Neuronal stem cell (in vitro differentiated cells): ENCODE measurements around the gene TLL2.

Experiments used
- DNase-seq: peaks from one replicate; pipeline ENCODE4 v3.0.0-alpha.2; 2013; ENCODE audit warnings: low spot score
- H2AFZ ChIP-seq: one replicate; pipeline ENCODE4 v1.6.1; 2013; ENCODE audit warnings: mild to moderate bottlenecking, low read length, inconsistent platforms
- H2AK5ac ChIP-seq: 2 replicates; pipeline ENCODE4 v1.6.1; 2013; ENCODE audit warnings: low read depth, mild to moderate bottlenecking, inconsistent platforms, low read length, moderate library complexity, mixed read lengths
- H2BK120ac ChIP-seq: 2 replicates; pipeline ENCODE4 v1.6.1; 2013; ENCODE audit warnings: low read depth, mild to moderate bottlenecking, inconsistent platforms, low read length, moderate library complexity, mixed read lengths
- H2BK12ac ChIP-seq: one replicate; pipeline ENCODE4 v1.6.1; 2013; ENCODE audit warnings: low read length, inconsistent platforms
- H2BK15ac ChIP-seq: 2 replicates; pipeline ENCODE4 v1.6.1; 2013; ENCODE audit warnings: mild to moderate bottlenecking, low read length, inconsistent platforms, mixed read lengths
- H2BK5ac ChIP-seq: one replicate; pipeline ENCODE4 v1.6.1; 2013; ENCODE audit warnings: inconsistent platforms, mild to moderate bottlenecking, low read length, moderate library complexity
- H3K14ac ChIP-seq: one replicate; pipeline ENCODE4 v1.6.1; 2013; ENCODE audit warnings: low read length, inconsistent platforms
- H3K18ac ChIP-seq: 2 replicates; pipeline ENCODE4 v1.6.1; 2013; ENCODE audit warnings: low read length, inconsistent platforms
- H3K23ac ChIP-seq: 2 replicates; pipeline ENCODE4 v1.6.1; 2013; ENCODE audit warnings: low read depth, mild to moderate bottlenecking, mixed read lengths, low read length, inconsistent platforms; ENCODE audit not compliant: poor library complexity
- H3K27ac ChIP-seq: replicated peaks from 3 replicates; pipeline ENCODE4 v1.5.1; 2013; ENCODE audit warnings: low read length, inconsistent platforms
- H3K27me3 ChIP-seq, 3 experiments: 2 replicates each; pipeline ENCODE4 v1.6.1; 2013; ENCODE audit warnings: low read length in 3 of 3, mild to moderate bottlenecking in 2 of 3, inconsistent platforms in 1 of 3, low read depth in 1 of 3, mixed read lengths in 1 of 3, moderate library complexity in 1 of 3; ENCODE audit not compliant: control insufficient read depth in 3 of 3, insufficient read depth in 3 of 3
- H3K36me3 ChIP-seq, 2 donors: replicated peaks in 1 of 2; 2 replicates each; pipeline ENCODE4 v1.6.1; 2013; ENCODE audit warnings: low read length in 2 of 2; ENCODE audit not compliant: control insufficient read depth in 2 of 2, insufficient read depth in 2 of 2
- H3K4ac ChIP-seq: 2 replicates; pipeline ENCODE4 v1.6.1; 2013; ENCODE audit warnings: inconsistent platforms, mild to moderate bottlenecking, low read length, moderate library complexity
- H3K4me1 ChIP-seq, 2 donors: 1 replicate in 1 of 2; 2 replicates in 1 of 2; pipeline ENCODE4 v1.6.1; 2013; ENCODE audit warnings: low read length in 2 of 2, low read depth in 1 of 2; ENCODE audit not compliant: control insufficient read depth in 2 of 2, insufficient read depth in 1 of 2
- H3K4me2 ChIP-seq: one replicate; pipeline ENCODE4 v1.6.1; 2013; ENCODE audit warnings: mild to moderate bottlenecking, low read length, inconsistent platforms; ENCODE audit not compliant: insufficient read depth, poor library complexity, severe bottlenecking
- H3K4me3 ChIP-seq, 2 donors: 2 replicates each; pipeline ENCODE4 v1.5.1; 2013; ENCODE audit warnings: low read length in 2 of 2, mild to moderate bottlenecking in 2 of 2, inconsistent platforms in 1 of 2, moderate library complexity in 1 of 2
- H3K79me1 ChIP-seq: one replicate; pipeline ENCODE4 v1.6.1; 2013; ENCODE audit warnings: low read depth, mild to moderate bottlenecking, inconsistent platforms, low read length, moderate library complexity
- H3K9ac ChIP-seq: one replicate; pipeline ENCODE4 v1.6.1; 2013; ENCODE audit warnings: mild to moderate bottlenecking, low read depth, low read length, inconsistent platforms; ENCODE audit not compliant: poor library complexity
- H3K9me3 ChIP-seq, 2 donors: replicated peaks in 1 of 2; 2 replicates each; pipeline versions ENCODE3 to v1.6.1; 2013; ENCODE audit warnings: low read length in 2 of 2, mild to moderate bottlenecking in 2 of 2, inconsistent platforms in 1 of 2, low read depth in 1 of 2, mixed read lengths in 1 of 2, moderate library complexity in 1 of 2; ENCODE audit not compliant: control insufficient read depth in 2 of 2, insufficient read depth in 1 of 2
- H4K8ac ChIP-seq: one replicate; pipeline ENCODE4 v1.6.1; 2013; ENCODE audit warnings: low read depth, mild to moderate bottlenecking, inconsistent platforms, low read length, moderate library complexity
- H4K91ac ChIP-seq: one replicate; pipeline ENCODE4 v1.6.1; 2013; ENCODE audit warnings: low read length, low read depth, mild to moderate bottlenecking, inconsistent platforms; ENCODE audit not compliant: poor library complexity
- WGBS, 2 donors: extraction: QIAGEN DNeasy Blood & Tissue Kit; methylation state at CpG; one replicate each; pipeline ENCODE4 v1.1.7; 2013; ENCODE audit warnings: missing lambda C conversion rate in 2 of 2, mixed read lengths in 1 of 2; ENCODE audit not compliant: insufficient read length in 2 of 2, insufficient replicate concordance in 1 of 2; ENCODE audit errors: extremely low coverage in 2 of 2; 5-methylcytosine and 5-hydroxymethylcytosine counted together

TLL2 gene

DNA sequence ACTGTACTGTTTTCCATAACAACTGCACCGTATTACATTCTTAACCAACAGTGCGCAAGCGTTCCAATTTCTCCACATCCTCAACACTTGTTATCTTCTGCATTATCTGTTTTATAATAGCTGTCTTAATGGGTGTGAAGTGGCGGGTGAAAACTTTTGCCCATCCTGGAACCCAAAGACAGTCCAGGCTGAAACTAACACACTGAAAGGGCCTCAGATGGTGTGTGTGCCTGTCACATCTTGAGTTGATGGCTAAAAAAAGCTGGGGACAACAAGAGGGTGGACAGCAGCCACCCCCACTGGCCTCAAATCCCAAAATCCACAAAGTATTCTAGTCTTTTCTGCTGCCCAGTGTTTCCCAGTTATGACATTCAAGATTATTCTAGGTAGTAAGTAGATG lies 174.3 kb downstream of the TLL2 start:
- no peak overlapping the region for H3K27ac ChIP-seq
- no peak overlapping the region for H4K8ac ChIP-seq
- H3K23ac ChIP-seq = no peak overlapping the region

DNA sequence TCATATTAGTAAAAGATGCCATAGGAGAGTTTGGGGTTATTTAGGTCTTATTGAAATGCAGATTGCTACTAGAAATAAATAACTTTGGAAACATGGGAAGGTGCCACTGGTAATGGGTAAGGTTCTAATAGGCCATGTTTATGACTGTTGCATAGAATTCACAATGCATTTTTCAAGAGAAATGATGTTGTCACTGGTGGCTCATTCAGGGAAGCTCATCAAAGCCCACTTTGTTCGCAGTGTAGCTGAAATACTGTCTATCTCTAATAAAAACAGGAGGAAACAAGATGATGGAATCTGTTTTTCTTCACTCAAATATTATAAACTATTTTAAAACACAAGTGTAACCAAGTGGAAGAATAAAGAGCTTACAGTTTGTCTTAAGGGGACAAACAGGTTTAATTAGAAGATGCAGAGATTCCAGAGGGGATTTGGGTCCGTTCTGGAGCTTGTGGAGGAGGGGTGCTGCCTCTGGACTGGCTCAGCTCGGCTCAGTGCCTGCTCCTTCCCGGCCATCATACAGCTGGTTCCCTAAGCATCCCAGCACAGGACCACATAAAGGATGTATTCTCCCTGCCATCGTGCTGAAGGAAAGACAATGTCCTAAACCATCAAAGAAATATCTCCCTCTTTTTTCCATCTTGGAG lies 175.3 kb downstream of the TLL2 start:
- H2BK120ac ChIP-seq = no peak overlapping the region
- H3K9ac ChIP-seq = no peak overlapping the region
- no peak overlapping the region for H3K4ac ChIP-seq
- H3K4me1 ChIP-seq = peaks cover 0 to 7% of the 10 kb centered on the region in 2 donors
- H3K23ac ChIP-seq = no peak overlapping the region
- H2AFZ ChIP-seq = no peak overlapping the region
- no peak overlapping the region for H4K8ac ChIP-seq
- H3K27me3 ChIP-seq = peaks cover 0 to 9% (median 0%) of the 10 kb centered on the region in 3 experiments
- H2BK15ac ChIP-seq = no peak overlapping the region
- H3K18ac ChIP-seq = no peak overlapping the region
- H3K4me2 ChIP-seq = no peak overlapping the region
- H2BK5ac ChIP-seq = no peak overlapping the region
- no CpG with 5 or more reads among the region's 5 CpGs for WGBS, 2 donors
- H3K27ac ChIP-seq = no peak overlapping the region
- no peak overlapping the region for H3K14ac ChIP-seq
- no peak overlapping the region for H2BK12ac ChIP-seq
- H3K79me1 ChIP-seq = no peaks in the 10 kb centered on the region
- H3K9me3 ChIP-seq = no peaks in the 10 kb centered on the region
- H3K36me3 ChIP-seq = no peaks in the 10 kb centered on the region
- no peak overlapping the region for H4K91ac ChIP-seq
- H3K4me3 ChIP-seq = no peak overlapping the region
- H2AK5ac ChIP-seq = no peak overlapping the region
- no peak for DNase-seq

More for the DNA sequence above, 174.3 kb downstream of the TLL2 start:
- Histone ChIP-seq H3K27me3 (peaks cover 0 to 9% (median 0%) of the 10 kb centered on the region in 3 experiments), H3K9ac (no peak overlapping the region), H3K4me3 (no peak overlapping the region), H2AK5ac (no peak overlapping the region), H2BK5ac (no peak overlapping the region), H3K4me1 (peaks cover 0 to 7% of the 10 kb centered on the region in 2 donors), H2BK120ac (no peak overlapping the region), H3K18ac (no peak overlapping the region), H3K4ac (no peak overlapping the region), H3K9me3 (no peaks in the 10 kb centered on the region), H3K36me3 (no peaks in the 10 kb centered on the region), H3K14ac (no peak overlapping the region), H2BK15ac (no peak overlapping the region), H4K91ac (no peak overlapping the region), H3K79me1 (no peaks in the 10 kb centered on the region), H3K4me2 (no peak overlapping the region), H2AFZ (no peak overlapping the region), H2BK12ac (no peak overlapping the region)
- no CpG with 5 or more reads among the region's 4 CpGs for WGBS, 2 donors
- DNase-seq = no peak

DNA sequence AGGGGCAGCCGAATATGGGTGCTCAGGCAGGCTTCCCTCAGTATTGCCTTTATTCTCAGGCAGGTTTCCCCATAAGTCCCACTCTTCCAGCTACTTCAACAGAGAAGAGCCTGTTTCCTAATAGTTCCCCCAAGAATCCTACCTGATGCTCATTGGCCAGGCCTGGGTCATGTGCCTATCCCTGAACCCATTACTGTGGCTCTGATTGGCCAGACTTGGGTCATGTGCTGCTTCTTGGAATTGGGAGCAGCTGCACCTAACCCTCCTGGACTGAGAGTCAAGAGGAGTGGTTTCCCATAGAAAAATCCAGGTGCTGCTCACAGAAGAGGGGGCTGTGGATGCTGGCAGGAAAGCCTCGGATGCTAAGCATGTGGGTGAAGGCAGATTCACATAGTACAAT lies 176.6 kb downstream of the TLL2 start:
- H3K9me3 ChIP-seq = no peaks in the 10 kb centered on the region
- H2BK12ac ChIP-seq = no peak overlapping the region
- no peaks in the 10 kb centered on the region for H3K79me1 ChIP-seq
- H4K91ac ChIP-seq = no peak overlapping the region
- H3K4me1 ChIP-seq = peaks cover 0 to 7% of the 10 kb centered on the region in 2 donors
- no peak overlapping the region for H3K9ac ChIP-seq
- WGBS, 2 donors = no CpG with 5 or more reads among the region's 2 CpGs
- H3K23ac ChIP-seq = no peak overlapping the region
- no peaks in the 10 kb centered on the region for H3K36me3 ChIP-seq
- H3K27me3 ChIP-seq = peaks cover 0 to 9% (median 0%) of the 10 kb centered on the region in 3 experiments
- H2AK5ac ChIP-seq = no peak overlapping the region
- H4K8ac ChIP-seq = no peak overlapping the region
- no peak overlapping the region for H2AFZ ChIP-seq
- no peak overlapping the region for H3K4me3 ChIP-seq
- H2BK15ac ChIP-seq = no peak overlapping the region
- H2BK120ac ChIP-seq = no peak overlapping the region
- H3K4ac ChIP-seq = no peak overlapping the region
- DNase-seq = no peak
- no peak overlapping the region for H2BK5ac ChIP-seq
- no peak overlapping the region for H3K18ac ChIP-seq
- H3K27ac ChIP-seq = no peak overlapping the region
- H3K14ac ChIP-seq = no peak overlapping the region
- no peak overlapping the region for H3K4me2 ChIP-seq

DNA sequence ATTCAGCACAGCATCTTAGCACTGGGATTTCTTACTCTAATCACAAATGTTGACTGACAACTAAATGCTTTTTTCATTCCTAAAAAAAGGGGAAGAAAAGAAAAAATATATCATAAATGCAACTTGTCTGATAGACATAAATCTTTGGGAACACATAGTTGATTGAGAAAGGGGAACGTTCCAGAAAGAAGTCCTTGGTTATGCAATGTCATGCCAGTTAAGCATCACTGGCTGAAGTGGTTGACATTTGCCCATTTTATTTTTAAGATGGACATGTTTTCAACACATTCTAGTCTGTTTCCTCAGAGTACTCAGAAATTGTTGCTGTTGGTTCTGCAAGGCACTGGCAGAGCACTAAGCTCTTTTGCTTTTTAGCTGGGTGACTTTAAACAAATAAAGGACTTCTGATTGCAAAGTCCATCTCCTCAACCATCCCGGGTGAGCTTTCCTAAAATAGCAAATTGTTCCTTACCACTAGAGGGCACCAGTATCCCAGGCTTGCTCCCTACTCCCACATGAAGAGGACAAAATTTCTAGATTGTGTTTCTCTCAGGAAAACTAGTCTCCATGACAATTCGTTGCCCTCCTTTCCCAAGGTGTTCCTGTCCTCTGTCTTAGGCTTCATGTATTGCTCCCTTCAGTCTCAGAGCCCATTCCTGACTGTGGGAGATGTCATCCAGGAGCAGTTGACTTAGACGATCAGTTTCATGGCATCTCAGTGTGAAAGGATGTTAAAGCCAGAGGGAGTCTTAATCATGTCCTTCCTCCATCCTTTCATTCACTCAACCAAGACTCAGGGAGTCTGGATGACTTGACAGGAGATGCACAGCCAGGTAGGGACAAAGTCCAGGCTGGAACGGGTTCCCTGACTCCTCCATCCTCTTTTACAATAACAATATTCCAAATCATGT lies 178.9 kb downstream of the TLL2 start:
- H2BK12ac ChIP-seq = no peak overlapping the region
- no peak overlapping the region for H3K4me2 ChIP-seq
- no peak overlapping the region for H3K27ac ChIP-seq
- H3K9me3 ChIP-seq = no peaks in the 10 kb centered on the region
- no peak overlapping the region for H3K23ac ChIP-seq
- H3K14ac ChIP-seq = no peak overlapping the region
- no peak overlapping the region for H4K91ac ChIP-seq
- no peak overlapping the region for H2BK15ac ChIP-seq
- peaks cover 0 to 3% of the 10 kb centered on the region in 2 donors for H3K4me1 ChIP-seq
- H3K36me3 ChIP-seq = no peaks in the 10 kb centered on the region
- peaks cover 0 to 9% (median 0%) of the 10 kb centered on the region in 3 experiments for H3K27me3 ChIP-seq
- no peak overlapping the region for H2AFZ ChIP-seq
- no peak overlapping the region for H4K8ac ChIP-seq
- WGBS, 2 donors = no CpG with 5 or more reads among the region's 5 CpGs
- H2BK120ac ChIP-seq = no peak overlapping the region
- peak; percentile 40 for DNase-seq
- no peak overlapping the region for H2AK5ac ChIP-seq
- no peak overlapping the region for H2BK5ac ChIP-seq
- H3K9ac ChIP-seq = no peak overlapping the region
- H3K4ac ChIP-seq = no peak overlapping the region
- no peak overlapping the region for H3K18ac ChIP-seq
- H3K79me1 ChIP-seq = no peaks in the 10 kb centered on the region
- no peak overlapping the region for H3K4me3 ChIP-seq
